CD4-positive, CD25-positive, alpha-beta regulatory T cell (primary cell): ENCODE data around the gene C11orf21. TPM values are rescaled to one million over a fixed set of nuclear protein-coding genes. Genes with fewer than 3 reads are reported as not detected.

Source experiments
- ATAC-seq, 2 donors: fragments of 150-1000 bp; cut with Tn5 transposase; one replicate each; pipeline ENCODE4 v1.10.0; 2021; ENCODE audit warnings: low read depth in 2 of 2, moderate number of reproducible peaks in 2 of 2, moderate library complexity in 1 of 2
- DNase-seq, 3 donors: peaks; one replicate each; pipeline versions ENCODE4 v3.0.0 to v3.0.0-alpha.2; 2012 to 2022; ENCODE audit warnings: mixed read lengths in 1 of 3
- H3K27ac ChIP-seq: one replicate; pipeline ENCODE4 v1.7.0; 2013; ENCODE audit warnings: mild to moderate bottlenecking, low read length; ENCODE audit not compliant: insufficient read depth, poor library complexity, severe bottlenecking
- H3K27me3 ChIP-seq: one replicate; pipeline ENCODE4 v1.7.0; 2013; ENCODE audit warnings: low read length; ENCODE audit not compliant: control insufficient read depth, insufficient read depth
- H3K36me3 ChIP-seq: one replicate; pipeline ENCODE4 v1.7.0; 2013; ENCODE audit warnings: mild to moderate bottlenecking, low read length, moderate library complexity; ENCODE audit not compliant: control insufficient read depth, insufficient read depth
- H3K4me1 ChIP-seq: 2 replicates; pipeline ENCODE4 v1.7.0; 2013; ENCODE audit warnings: mild to moderate bottlenecking, low read length; ENCODE audit not compliant: insufficient read depth, control insufficient read depth, poor library complexity, severe bottlenecking
- H3K4me3 ChIP-seq: one replicate; pipeline ENCODE4 v1.7.0; 2013; ENCODE audit warnings: low read depth, mild to moderate bottlenecking, low read length, moderate library complexity
- H3K9me3 ChIP-seq, 2 experiments: 1 replicate in 1 of 2; 2 replicates in 1 of 2; pipeline ENCODE4 v1.7.0; 2013; ENCODE audit warnings: low read length in 2 of 2, mild to moderate bottlenecking in 1 of 2, moderate library complexity in 1 of 2; ENCODE audit not compliant: control insufficient read depth in 2 of 2
- H3K27ac Mint-ChIP-seq, 3 donors: one replicate each; pipeline ENCODE4 v1.8.0; 2020 to 2022; ENCODE audit warnings: mild to moderate bottlenecking in 3 of 3, mixed read lengths in 3 of 3, moderate library complexity in 2 of 3
- H3K27me3 Mint-ChIP-seq: one replicate; pipeline ENCODE4 v1.8.0; 2022; ENCODE audit warnings: mild to moderate bottlenecking, mixed read lengths
- H3K36me3 Mint-ChIP-seq: one replicate; pipeline ENCODE4 v1.8.0; 2020; ENCODE audit warnings: mixed read lengths
- H3K4me1 Mint-ChIP-seq, 4 donors: one replicate each; pipeline ENCODE4 v1.8.0; 2020 to 2022; ENCODE audit warnings: mixed read lengths in 4 of 4, mild to moderate bottlenecking in 1 of 4
- H3K4me3 Mint-ChIP-seq, 4 donors: one replicate each; pipeline ENCODE4 v1.8.0; 2020 to 2022; ENCODE audit warnings: mild to moderate bottlenecking in 4 of 4, mixed read lengths in 4 of 4, moderate library complexity in 3 of 4
- H3K9me3 Mint-ChIP-seq, 7 donors: one replicate each; pipeline ENCODE4 v1.8.0; 2020 to 2022; ENCODE audit warnings: mixed read lengths in 7 of 7, mild to moderate bottlenecking in 3 of 7, moderate library complexity in 2 of 7
- polyA plus RNA-seq, 4 donors: library from polyadenylated mRNA; unstranded; fragments of 300-500 nt; fragmentation: Illumina TruSeq; gene quantifications; one replicate each; pipeline ENCODE4 v1.2.3, GENCODE V29; 2021
- total RNA-seq: library from RNA; stranded (reverse); gene quantifications from one replicate; pipeline ENCODE4 v1.2.3, GENCODE V29; 2022

Gene C11orf21
- total and polyA plus RNA-seq, 5 donors from 2014 or later: 11.9 to 41.8 (median 16.8) TPM

DNA sequence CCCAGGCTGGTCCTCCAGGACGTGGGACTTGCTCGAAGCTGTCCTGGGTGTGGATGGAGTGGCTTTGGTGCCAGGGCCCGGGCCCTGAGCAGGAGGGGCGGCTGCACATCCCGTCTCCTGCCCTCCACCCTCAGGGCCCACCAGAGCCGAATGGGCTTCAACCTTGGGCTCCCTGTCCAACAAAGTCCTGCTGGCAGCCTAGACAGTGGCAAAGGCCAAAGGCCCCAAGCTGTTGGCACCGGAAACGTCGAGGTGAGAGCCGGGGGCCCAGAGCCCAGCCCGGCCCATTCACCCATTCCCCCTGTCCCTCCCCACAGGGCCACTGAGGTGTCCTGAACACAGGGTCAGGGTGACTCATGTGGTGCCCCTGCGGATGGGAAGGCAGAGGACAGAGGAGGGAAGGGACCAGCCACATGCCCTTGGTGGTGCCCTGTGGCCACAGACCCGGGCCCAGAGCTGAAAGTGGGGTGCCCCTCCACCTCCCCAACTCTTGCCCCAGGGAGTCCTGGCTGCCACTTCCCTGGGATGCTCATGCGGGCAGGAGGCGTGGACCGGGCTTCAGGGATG, 9.2 kb upstream of the C11orf21 start:
- Histone ChIP-seq H3K36me3 (no peaks in the 10 kb centered on the region), H3K4me1 (peaks cover 19% of the 10 kb centered on the region), H3K27me3 (no peaks in the 10 kb centered on the region), H3K9me3 (no peaks in the 10 kb centered on the region), H3K27ac (no peak overlapping the region), H3K4me3 (no peak overlapping the region)
- no peak for DNase-seq
- H3K4me3 Mint-ChIP-seq: no peak overlapping the region
- no peaks in the 10 kb centered on the region for H3K9me3 Mint-ChIP-seq
- H3K4me1 Mint-ChIP-seq: peaks cover 0 to 20% (median 9%) of the 10 kb centered on the region in 4 donors
- H3K27ac Mint-ChIP-seq: peak overlapping the region in 1 of 3 donors; percentile 63
- H3K27me3 Mint-ChIP-seq: no peaks in the 10 kb centered on the region
- no peaks in the 10 kb centered on the region for H3K36me3 Mint-ChIP-seq
- no peak for ATAC-seq

DNA sequence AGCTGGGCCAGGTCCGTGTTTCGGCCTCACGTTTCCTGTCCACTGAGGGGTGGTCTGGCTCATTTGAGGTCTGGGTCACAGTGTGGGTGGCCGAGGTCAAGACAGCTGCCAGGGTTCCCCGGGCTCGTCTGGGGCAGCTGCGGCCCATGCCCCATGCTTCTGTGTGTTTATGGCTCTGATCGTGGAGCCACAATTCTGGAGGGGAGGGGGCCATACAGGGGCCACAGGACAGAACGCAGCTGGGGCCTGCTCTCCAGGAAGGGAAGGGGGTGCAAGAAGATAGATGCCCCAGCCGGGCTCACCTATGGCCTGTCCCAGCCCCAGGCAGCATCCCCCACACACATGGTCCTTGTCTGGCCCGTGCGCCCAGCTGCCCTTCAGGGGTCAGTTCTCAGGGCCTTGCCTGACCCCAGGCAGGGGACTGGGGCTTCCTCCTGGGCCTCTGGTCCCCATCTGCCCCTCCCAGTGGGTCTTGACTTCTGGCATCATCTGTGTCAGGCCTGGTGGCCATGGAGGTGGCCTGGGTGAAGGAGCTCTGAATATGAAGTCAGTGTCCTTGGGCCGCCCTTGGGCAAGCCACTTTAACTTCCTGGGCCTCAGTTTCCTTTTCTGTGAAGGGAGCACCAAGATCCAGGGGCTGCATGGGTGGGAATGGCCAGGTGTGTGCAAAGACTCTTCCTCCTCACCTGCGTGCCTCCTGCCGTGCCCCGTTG, 8.5 kb upstream of the C11orf21 start:
- no peaks in the 10 kb centered on the region for H3K9me3 ChIP-seq
- H3K36me3 ChIP-seq: no peaks in the 10 kb centered on the region
- Mint-ChIP-seq H3K4me1 (peaks cover 0 to 26% (median 14%) of the 10 kb centered on the region in 4 donors), H3K9me3 (no peaks in the 10 kb centered on the region), H3K27me3 (no peaks in the 10 kb centered on the region), H3K27ac (peak overlapping the region in 1 of 3 donors; percentile 63), H3K4me3 (no peak overlapping the region), H3K36me3 (no peaks in the 10 kb centered on the region)
- no peak overlapping the region for H3K27ac ChIP-seq
- DNase-seq (no peak), ATAC-seq (no peak)
- peaks cover 25% of the 10 kb centered on the region for H3K4me1 ChIP-seq
- no peak overlapping the region for H3K4me3 ChIP-seq
- no peaks in the 10 kb centered on the region for H3K27me3 ChIP-seq

GRCh38 chr11:2309251-2310072, 7.7 kb upstream of the C11orf21 start:
- H3K27ac ChIP-seq: no peak overlapping the region
- no peaks in the 10 kb centered on the region for H3K27me3 ChIP-seq
- Mint-ChIP-seq H3K27ac (no peak overlapping the region), H3K27me3 (no peaks in the 10 kb centered on the region), H3K4me3 (no peak overlapping the region), H3K4me1 (peaks cover 0 to 33% (median 17%) of the 10 kb centered on the region in 4 donors), H3K9me3 (no peaks in the 10 kb centered on the region), H3K36me3 (no peaks in the 10 kb centered on the region)
- peaks cover 33% of the 10 kb centered on the region for H3K4me1 ChIP-seq
- H3K4me3 ChIP-seq: no peak overlapping the region
- H3K9me3 ChIP-seq: no peaks in the 10 kb centered on the region
- no peak for DNase-seq
- H3K36me3 ChIP-seq: no peaks in the 10 kb centered on the region
- no peak for ATAC-seq

DNA sequence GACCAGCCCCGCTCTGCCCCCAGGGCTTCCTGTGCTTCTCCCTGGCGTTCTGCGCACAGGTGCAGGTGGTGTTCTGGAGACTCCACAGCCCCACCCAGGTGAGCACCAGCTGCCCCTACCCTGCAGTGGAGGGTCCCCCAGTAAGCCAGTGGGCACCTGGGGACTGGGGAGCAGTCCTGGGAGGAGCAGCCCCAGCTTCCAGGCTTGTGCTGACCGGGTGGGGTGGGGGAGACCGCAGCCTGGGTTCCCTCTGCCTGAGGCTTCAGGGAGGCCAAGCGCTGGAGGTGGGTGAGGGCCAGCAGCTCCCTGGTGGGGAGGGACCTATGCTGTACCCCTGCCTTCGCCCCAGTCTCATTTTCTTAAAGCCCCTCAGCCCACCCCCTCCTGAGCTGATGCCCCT, 7.0 kb upstream of the C11orf21 start:
- peaks cover 0 to 41% (median 17%) of the 10 kb centered on the region in 4 donors for H3K4me1 Mint-ChIP-seq
- peak overlapping the region in 1 of 4 donors; percentile 13 for H3K4me3 Mint-ChIP-seq
- H3K27me3 Mint-ChIP-seq: no peaks in the 10 kb centered on the region
- Histone ChIP-seq H3K9me3 (no peaks in the 10 kb centered on the region), H3K4me3 (no peak overlapping the region), H3K27me3 (no peaks in the 10 kb centered on the region), H3K36me3 (no peaks in the 10 kb centered on the region), H3K4me1 (peaks cover 41% of the 10 kb centered on the region), H3K27ac (no peak overlapping the region)
- no peak overlapping the region for H3K27ac Mint-ChIP-seq
- H3K36me3 Mint-ChIP-seq: no peaks in the 10 kb centered on the region
- DNase-seq (no peak), ATAC-seq (no peak)
- H3K9me3 Mint-ChIP-seq: no peaks in the 10 kb centered on the region

DNA sequence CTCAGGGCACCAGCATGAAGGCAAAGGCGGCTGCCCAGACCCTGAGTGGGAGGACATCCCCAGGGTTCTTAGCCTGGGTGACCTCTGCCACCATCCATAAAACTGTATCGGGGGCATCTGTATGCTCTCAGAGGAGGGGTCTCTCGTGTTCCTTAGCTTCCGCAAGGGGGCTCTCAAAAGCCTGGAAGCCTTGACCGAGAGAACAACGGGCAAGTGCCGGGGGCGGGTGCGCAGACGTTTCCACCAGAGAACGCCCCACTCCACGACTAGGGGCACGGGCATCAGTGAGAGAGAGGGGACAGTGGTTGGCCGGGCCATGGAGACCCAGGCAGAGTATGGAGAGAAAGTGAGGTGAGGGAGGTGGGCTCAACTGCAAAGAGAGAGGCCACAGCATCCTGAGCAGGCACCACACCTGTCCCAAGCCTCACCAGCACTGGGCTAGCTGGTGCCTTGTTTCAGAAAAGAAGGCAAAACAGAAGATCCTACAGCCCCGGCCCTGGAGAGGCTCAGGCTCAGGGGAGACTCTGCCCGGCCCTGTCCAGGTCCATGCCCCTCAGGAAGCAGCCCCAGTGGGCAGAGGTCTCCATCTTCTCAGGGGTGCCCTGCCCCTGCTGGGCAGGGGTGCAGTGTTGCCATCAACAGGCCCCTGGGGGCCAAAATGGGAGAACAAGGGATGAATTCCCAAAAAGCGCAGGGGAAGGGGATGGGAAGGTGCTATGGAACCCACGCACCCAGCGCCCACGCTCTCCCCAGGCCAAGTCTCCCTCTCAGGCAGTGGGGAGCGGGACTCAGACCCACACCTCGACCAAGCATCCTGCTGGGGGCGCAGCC, 6.0 kb upstream of the C11orf21 start:
- Mint-ChIP-seq H3K27me3 (no peaks in the 10 kb centered on the region), H3K36me3 (no peaks in the 10 kb centered on the region), H3K4me3 (peak overlapping the region in 3 of 4 donors; percentile 35 to 69 (median 41)), H3K27ac (peak overlapping the region; percentile 32 to 86 (median 48)), H3K9me3 (no peaks in the 10 kb centered on the region), H3K4me1 (peaks cover 0 to 49% (median 17%) of the 10 kb centered on the region in 4 donors)
- peaks cover 51% of the 10 kb centered on the region for H3K4me1 ChIP-seq
- no peaks in the 10 kb centered on the region for H3K9me3 ChIP-seq
- no peaks in the 10 kb centered on the region for H3K36me3 ChIP-seq
- H3K4me3 ChIP-seq: no peak overlapping the region
- H3K27ac ChIP-seq: no peak overlapping the region
- DNase-seq: no peak
- H3K27me3 ChIP-seq: no peaks in the 10 kb centered on the region
- no peak for ATAC-seq

GRCh38 chr11:2306877-2307500, 5.3 kb upstream of the C11orf21 start:
- DNase-seq: no peak
- Histone ChIP-seq H3K36me3 (no peaks in the 10 kb centered on the region), H3K4me1 (peaks cover 58% of the 10 kb centered on the region), H3K27ac (peak overlapping the region; percentile 80), H3K27me3 (no peaks in the 10 kb centered on the region), H3K4me3 (no peak overlapping the region), H3K9me3 (no peaks in the 10 kb centered on the region)
- H3K36me3 Mint-ChIP-seq: no peaks in the 10 kb centered on the region
- no peak for ATAC-seq
- no peaks in the 10 kb centered on the region for H3K27me3 Mint-ChIP-seq
- peak overlapping the region in 1 of 4 donors; percentile 22 for H3K4me3 Mint-ChIP-seq
- H3K4me1 Mint-ChIP-seq: peaks cover 0 to 51% (median 19%) of the 10 kb centered on the region in 4 donors
- H3K9me3 Mint-ChIP-seq: no peaks in the 10 kb centered on the region
- H3K27ac Mint-ChIP-seq: peak overlapping the region in 1 of 3 donors; percentile 93

DNA sequence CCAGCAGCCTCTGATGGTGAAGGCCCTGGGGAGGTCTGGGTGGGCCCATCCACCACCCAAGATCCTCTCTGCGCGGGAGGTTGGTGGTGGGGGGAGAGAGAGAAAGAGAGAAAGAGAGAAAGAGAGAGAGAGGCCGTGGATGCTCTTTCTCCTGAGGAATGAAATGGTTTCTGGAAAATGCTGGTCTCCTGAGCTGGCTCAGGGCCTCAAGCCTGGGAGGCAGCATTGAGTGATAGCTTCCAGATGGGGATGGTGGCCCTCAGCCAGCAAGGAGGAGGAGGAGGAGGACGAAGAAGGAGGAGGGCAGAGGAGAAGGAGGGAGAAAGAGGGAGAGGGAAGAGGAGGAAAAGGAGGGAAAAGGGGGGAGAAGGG, 4.7 kb upstream of the C11orf21 start:
- H3K27ac Mint-ChIP-seq: peak overlapping the region; percentile 93 to 97 (median 95)
- no peaks in the 10 kb centered on the region for H3K27me3 ChIP-seq
- no peaks in the 10 kb centered on the region for H3K27me3 Mint-ChIP-seq
- peak overlapping the region; percentile 18 for H3K4me3 ChIP-seq
- H3K27ac ChIP-seq: peak overlapping the region; percentile 80
- H3K36me3 ChIP-seq: no peaks in the 10 kb centered on the region
- no peaks in the 10 kb centered on the region for H3K9me3 Mint-ChIP-seq
- H3K4me1 Mint-ChIP-seq: peaks cover 0 to 56% (median 21%) of the 10 kb centered on the region in 4 donors
- no peaks in the 10 kb centered on the region for H3K9me3 ChIP-seq
- H3K36me3 Mint-ChIP-seq: no peaks in the 10 kb centered on the region
- peaks cover 63% of the 10 kb centered on the region for H3K4me1 ChIP-seq
- peak overlapping the region; percentile 71 to 98 (median 94) for H3K4me3 Mint-ChIP-seq
- ATAC-seq (no peak), DNase-seq (no peak)
